H54 (cell line): ENCODE data around the gene CEP131.

Source experiments
- DNase-seq: peaks from one replicate; pipeline ENCODE4 v3.0.0; 2011; ENCODE audit warnings: low spot score, mixed read lengths; ENCODE audit not compliant: insufficient read length
- FAIRE-seq: peaks from 3 replicates; lab custom pipeline; 2011; peaks lifted over from hg19 to GRCh38; lab: Jason Lieb, UNC
- POLR2A ChIP-seq: IDR thresholded peaks from 2 replicates; pipeline ENCODE4 v1.6.1; 2011; ENCODE audit warnings: low read depth, mild to moderate bottlenecking, low read length

Gene CEP131

DNA sequence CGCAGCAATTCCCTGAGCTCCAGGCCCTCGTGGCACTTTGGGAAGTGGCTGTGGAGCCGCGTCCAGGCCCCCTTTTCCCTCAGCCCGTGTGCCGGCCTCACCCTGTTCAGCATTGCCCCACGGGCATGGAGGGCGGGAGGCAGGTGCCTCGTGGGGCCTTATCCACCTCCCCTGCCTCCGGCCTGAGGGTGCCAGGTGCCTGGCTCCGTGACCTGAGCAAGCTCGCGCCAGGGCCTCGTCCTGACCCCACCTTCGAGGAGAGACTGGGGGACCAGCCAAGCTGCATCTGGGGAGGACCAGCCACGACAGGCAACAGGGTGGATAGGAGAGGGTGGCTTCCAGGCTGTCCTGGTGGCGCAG lies 29.7 kb downstream of the CEP131 start:
- FAIRE-seq (no peak), DNase-seq (no peak)
- TF ChIP-seq POLR2A = no peak

DNA sequence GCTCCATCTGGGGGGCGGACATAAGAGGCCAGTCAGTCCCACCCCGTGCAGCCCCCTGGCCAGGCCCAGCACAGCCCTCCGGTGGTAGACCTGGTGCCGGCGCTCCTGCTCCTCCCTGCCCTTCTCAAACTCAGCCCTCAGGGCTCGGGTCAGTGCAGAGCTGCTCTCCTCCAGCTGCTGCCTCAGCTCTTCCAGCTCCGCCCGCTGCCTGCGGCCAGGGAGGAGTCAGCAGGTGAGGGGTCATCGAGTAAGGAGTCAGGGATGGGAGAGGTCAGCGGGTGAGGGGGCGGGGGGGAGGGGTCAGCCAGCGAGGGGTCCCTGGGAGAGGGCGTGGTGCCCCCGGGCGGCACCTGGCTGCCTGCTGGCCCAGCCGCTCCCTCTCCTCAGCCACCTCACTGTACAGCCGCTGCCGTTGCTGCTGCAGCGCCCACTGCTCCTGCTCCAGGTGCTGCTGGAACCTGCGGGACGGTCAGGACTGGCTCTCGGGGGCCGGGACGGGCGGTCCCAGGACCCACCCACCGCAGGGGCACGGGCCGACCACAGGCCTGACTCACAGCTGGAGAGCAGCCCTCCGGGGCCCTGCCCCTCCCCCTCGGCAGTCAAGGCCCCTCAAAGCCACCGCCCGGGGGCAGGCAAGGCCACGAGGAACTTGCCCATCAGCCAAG lies 30.2 kb downstream of the CEP131 start:
- DNase-seq = no peak
- no peak for TF ChIP-seq POLR2A
- FAIRE-seq = no peak

DNA sequence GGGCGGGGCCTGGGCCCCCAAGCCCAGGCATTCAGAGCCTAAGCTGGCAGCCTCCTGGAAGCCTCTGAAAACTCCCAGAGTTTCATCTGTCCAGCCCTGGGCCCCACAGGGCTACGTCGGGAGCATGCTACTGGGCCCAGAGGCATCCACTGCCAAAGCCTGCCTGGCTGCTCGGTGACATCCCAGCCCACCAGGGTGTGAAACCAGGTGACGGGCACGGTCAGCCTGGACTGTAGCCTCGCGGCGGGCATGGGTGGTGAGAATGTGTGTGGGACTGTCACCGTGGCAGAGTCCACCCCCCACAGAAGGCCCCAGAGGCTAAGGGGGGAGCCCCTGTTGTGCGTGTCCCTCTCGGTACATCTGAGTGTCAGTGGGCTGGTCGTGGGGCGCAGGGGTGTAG lies 31.1 kb downstream of the CEP131 start:
- DNase-seq (no peak), FAIRE-seq (no peak)
- TF ChIP-seq POLR2A = no peak

DNA sequence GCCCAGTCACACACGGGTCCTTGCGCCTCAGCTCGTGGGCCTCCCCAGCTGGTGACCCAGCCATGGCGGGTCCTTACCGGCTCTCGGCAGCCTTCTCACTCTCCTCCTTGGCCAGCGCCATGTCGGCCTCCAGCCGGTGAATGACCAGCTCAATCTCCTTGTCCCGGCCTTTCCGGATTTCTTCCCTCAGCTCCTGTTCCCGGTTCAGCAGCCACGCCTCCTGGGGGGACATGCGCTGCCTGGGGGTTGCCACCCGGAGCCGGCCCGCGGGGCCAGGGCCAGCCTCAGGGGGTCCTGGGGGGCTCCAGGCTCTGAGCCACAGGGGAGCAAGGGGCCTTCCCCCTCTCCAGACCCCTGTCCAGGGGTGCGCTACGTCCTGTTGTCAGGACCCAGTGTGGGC lies 31.6 kb downstream of the CEP131 start:
- FAIRE-seq (no peak), DNase-seq (no peak)
- no peak for TF ChIP-seq POLR2A

DNA sequence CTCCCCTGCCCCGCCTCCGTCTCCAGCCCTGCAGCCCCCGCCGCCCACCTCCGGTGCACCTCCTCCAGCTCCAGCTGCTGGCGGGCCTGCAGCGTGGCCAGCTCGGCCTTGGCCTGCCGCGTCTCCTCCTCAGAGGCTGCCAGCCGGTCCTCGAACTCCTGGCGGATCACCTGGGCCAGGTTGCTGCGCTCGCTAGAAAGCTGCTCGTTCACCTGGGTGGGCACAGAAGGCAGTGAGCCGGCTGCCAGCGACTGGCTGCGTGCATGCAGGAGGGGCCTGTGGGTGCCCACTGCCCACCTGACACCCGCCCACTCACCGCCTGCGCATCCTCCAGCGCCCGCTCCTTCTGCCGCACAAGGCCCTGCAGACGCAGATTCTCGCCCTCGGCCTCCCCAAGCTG lies 32.2 kb downstream of the CEP131 start:
- TF ChIP-seq POLR2A = no peak
- no peak for DNase-seq
- no peak for FAIRE-seq

DNA sequence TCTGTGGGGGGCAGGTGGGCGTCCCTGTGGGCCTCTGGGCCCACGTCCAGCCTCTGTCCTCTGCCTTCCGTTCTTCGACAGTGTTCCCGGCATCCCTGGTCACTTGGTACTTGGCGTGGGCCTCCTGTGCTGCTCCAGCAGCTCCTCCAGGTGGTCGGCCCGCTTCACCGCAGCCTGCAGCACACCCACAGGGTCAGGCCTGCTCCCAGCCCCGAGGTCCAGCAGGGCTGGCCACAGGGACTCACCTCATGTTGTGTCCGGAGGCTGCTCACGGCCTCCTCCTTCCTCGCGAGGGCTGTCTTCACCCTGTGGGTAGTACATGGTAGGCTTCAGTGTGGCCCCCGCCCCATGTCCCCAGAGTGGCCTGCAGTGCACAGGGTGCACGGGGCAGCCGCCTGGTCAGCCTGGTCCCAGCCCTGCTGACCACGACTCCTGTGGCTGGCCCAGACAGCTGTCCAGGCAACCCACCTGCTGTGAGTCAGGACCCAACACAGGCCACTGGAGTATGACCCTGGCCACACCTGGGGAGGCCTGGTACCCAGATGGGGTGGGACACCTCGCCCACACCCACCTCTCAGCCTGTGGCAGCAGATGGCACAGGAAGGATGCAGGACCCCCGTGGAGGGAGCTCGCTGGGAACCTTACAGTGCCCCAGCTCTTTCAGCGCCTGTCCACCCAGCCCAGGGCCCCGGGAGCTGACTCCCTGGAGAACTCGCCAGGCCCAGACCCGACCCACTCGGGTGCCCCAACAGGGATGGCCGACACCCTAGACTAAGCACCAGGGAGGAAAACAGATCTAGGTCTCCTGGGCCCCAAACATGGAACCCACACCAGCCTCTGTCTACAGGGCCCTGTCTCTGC lies 32.9 kb downstream of the CEP131 start:
- FAIRE-seq = no peak
- DNase-seq = peak; percentile 44
- TF ChIP-seq POLR2A = no peak

DNA sequence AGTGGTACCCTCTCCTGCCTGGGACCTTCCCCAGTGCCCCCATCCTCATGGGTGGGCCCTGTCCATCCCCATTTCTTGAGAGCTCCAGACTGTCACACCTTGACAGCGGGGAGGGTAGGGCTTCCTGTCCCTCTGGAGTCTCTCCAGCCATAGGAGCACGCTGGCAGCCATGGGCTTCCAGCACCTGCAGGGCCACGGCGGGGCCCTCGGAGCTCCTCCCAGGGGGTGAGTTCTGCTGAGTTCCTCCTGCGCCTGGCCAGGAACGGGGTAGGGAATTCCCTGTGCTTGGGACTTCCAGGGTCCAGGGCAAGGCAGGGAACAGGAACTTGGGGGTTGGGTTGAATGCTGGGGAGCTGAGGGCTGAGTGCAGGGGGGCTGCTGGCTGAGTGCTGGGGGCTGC lies 33.7 kb downstream of the CEP131 start:
- FAIRE-seq (no peak), DNase-seq (no peak)
- TF ChIP-seq POLR2A = no peak

DNA sequence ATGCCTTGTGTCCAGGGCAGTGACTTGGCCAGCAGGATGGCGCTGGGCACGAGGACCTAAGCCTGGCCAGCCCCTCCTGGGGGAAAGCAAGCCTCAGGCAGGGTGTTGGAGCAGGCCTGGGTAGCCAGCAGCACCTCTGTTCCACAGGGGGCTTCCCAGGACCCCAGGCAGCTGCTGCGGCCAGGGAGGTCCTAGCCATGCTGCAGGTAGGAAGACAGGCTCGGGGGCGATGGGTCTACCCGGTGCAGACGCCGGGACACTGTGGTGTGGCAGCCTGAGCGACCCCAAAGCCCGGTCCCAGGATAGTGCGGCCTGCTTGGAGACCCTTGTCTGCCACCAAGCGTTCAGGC lies 34.3 kb downstream of the CEP131 start:
- no peak for DNase-seq
- no peak for FAIRE-seq
- TF ChIP-seq POLR2A = no peak

DNA sequence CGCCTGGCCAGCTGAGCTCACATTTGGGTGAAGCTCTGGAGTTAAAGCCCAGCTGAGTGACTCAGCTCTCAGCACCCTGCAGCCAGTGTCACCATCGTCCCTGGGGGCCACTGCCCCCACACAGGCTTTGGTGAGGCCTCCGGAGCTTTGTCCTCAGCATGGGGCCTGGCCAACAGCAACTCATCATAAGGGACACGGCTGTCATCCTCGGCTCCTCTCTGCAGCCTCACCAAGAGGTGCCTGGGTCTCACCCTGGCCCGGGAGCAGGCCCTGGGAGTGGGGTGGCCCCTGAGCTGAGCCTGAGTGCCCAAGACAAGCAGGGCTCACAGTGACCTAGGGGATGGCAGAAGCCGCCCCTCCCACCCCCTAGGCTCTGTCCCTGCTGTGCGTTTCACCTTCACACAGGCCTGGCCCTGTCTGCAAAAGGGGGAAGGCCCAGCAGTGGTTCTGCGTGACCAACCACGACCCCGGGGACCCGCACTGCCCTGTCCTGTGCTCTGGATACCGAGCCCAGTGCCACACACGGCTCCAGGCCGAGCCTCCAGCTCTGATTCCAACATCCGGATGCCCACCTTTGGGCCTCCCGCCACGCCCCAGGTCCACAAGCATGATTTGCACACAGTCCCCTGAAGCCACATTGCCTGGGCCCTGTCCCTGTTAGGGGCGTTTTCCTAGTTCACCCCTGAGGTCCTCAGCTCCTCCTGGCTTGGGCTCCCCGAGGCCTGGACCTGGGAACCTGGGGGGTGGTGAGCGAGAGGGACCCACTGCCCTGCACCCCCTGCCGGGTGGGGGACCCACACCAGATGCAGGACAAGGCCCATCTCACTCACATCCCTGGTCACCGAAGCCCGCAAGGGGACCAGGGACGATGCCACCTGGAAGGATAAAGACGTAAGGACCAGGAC lies 34.9 kb downstream of the CEP131 start:
- FAIRE-seq = no peak

DNA sequence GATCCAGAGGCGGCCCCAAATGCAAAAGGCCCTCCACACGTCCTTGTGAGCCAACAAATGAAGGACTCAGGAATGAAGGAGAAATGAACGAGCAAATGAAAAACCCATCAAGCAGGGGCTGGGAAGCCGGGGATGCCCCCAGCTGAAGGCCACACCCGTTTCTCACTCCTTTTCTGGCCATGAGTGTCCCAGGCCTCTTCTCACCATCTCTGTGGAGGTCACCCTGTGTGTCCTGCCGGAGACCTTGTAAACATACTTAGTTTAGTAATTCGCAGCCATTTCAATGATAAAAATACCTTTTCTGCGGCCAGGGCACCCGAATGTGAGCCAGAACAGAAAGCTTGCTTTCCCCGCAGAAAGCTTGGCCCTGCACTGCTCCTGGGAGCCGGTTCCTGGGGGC lies 35.6 kb downstream of the CEP131 start:
- no peak for TF ChIP-seq POLR2A
- FAIRE-seq (no peak), DNase-seq (no peak)

More for the DNA sequence above, 34.9 kb downstream of the CEP131 start:
- TF ChIP-seq POLR2A = no peak
- DNase-seq = no peak

DNA sequence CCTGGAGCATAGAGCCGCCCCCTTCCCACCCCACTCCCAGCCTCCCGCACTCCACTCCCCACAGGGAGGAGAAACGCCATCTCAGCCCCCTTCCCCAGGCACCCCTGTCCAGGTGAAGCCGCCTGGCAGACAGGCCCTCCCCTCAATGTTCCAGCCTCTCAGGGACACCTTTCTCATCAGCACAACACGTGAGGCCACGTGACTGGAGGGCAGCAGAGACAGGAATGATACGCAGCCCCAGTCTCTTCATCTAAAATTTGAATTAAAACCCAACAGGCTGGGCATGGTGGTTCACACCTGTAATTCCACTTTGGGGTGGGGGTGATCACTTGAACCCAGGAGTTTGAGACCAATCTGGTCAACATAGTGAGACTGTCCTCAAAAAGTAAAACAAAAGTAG lies 36.6 kb downstream of the CEP131 start:
- DNase-seq (no peak), FAIRE-seq (no peak)
- no peak for TF ChIP-seq POLR2A

DNA sequence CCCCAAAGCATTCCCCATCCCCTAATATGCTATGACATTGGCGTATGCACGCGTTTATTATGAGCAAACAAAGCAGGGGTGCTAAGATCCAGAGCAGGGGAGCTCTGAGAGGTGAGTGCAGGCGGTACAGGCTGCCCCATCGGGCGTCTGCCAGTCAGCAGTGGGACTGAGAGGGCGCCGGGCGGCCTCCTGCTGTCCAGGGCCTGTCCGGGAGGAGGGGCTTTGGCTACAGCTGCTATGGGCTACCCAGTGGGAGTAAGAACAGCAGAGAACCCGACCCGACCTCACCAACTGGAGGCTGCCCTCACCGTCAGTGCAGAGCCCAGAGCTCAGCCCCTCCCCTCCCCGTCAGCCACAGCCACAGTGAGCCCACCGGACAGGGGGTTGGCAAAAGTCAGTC lies 38.2 kb downstream of the CEP131 start:
- no peak for FAIRE-seq
- DNase-seq = no peak
- no peak for TF ChIP-seq POLR2A

DNA sequence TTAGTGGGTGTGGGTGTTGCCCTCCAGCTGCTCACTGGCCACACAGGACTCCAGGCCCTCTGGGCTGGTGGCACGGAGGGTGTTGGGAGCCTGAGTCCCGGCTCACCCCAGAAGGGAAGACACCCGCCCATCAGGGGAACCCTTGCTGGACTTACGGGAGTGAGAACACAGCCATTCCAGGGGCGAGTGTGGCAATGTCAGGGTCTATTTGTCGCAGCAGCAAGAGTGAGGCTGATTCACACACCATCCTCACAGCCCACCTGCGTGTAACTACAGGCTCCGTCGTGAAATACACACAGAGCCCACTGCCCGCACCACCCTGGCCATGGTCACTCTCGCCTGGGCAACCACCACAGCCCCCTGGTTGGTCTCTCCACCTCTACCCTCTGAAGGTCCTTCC lies 39.0 kb downstream of the CEP131 start:
- no peak for TF ChIP-seq POLR2A
- no peak for FAIRE-seq
- no peak for DNase-seq

DNA sequence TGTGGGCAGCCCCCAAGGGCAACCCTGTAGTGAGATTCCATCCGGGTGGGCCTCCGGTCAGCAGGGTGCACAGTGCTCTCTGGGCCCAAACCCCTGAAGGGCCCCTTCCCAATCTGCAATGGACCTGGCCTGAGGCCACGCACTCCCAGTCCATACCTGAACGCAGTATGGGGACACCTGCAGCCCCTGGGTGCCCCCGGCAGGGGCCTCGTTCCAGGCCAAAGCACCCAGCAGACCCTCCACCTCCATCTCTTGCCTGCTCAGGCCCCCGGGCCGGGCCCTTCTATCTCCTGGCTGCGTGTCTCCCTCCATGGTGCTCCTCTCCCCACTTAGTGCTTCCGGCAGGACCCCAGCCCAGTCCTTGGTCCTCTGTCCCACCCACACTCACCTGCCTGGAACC lies 39.4 kb downstream of the CEP131 start:
- no peak for DNase-seq
- no peak for TF ChIP-seq POLR2A
- no peak for FAIRE-seq
